GM21360 (cell line): ENCODE data around the gene DIP2C.

Experiments used
- ATAC-seq: cut with Tn5 transposase; IDR thresholded peaks from one replicate; pipeline ENCODE4 v1.9.1; 2021; ENCODE audit warnings: mild to moderate bottlenecking, moderate library complexity; ENCODE audit not compliant: unreplicated experiment

DIP2C gene, protein sequence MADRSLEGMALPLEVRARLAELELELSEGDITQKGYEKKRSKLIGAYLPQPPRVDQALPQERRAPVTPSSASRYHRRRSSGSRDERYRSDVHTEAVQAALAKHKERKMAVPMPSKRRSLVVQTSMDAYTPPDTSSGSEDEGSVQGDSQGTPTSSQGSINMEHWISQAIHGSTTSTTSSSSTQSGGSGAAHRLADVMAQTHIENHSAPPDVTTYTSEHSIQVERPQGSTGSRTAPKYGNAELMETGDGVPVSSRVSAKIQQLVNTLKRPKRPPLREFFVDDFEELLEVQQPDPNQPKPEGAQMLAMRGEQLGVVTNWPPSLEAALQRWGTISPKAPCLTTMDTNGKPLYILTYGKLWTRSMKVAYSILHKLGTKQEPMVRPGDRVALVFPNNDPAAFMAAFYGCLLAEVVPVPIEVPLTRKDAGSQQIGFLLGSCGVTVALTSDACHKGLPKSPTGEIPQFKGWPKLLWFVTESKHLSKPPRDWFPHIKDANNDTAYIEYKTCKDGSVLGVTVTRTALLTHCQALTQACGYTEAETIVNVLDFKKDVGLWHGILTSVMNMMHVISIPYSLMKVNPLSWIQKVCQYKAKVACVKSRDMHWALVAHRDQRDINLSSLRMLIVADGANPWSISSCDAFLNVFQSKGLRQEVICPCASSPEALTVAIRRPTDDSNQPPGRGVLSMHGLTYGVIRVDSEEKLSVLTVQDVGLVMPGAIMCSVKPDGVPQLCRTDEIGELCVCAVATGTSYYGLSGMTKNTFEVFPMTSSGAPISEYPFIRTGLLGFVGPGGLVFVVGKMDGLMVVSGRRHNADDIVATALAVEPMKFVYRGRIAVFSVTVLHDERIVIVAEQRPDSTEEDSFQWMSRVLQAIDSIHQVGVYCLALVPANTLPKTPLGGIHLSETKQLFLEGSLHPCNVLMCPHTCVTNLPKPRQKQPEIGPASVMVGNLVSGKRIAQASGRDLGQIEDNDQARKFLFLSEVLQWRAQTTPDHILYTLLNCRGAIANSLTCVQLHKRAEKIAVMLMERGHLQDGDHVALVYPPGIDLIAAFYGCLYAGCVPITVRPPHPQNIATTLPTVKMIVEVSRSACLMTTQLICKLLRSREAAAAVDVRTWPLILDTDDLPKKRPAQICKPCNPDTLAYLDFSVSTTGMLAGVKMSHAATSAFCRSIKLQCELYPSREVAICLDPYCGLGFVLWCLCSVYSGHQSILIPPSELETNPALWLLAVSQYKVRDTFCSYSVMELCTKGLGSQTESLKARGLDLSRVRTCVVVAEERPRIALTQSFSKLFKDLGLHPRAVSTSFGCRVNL (N-terminal part only)

DNA sequence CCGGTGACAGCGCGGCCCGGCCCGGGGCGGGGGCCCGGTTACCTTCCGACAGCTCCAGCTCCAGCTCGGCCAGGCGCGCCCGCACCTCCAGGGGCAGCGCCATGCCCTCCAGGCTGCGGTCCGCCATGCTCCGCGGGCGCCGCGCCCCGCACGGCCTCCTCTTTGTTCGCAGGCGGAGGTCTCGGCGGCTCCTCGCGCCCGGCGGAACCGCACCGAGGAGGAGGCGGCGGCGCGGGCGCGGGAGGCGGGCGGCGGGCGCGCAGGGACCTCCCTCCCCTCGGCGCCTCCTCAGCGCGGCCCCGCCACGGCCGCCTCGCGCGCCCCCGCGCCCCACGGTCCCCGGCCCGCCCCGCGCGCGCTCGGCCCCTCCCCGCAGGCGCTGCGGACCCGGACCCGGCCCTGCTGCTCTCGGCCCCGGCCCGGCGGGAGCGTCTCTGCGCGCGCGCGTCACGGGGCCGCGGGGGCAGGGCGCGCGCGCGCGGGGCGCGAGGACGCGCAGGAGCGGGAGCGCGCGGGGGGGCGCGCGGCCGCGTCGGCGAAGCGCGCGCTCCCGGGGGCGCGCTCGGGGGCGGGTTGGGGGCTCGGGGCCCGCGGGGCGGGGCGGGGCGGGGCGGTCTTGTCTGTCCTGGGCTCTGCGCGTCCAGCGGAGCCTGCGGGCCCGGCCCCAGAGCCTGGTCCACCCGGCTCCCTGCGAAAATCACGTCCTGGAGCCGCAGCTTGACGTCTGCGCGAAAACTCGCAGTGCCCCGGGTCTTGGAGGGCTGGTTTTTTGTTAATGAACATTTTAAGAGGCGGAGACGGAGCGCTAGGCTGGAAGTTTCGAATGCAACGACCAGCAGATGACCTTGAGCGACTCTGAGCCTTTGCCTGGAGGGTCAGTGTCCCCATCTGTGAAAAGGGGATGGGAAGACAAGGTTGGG is at the start of gene DIP2C:
DIP2C (minus strand) TSS at position 217 of the 920 bp plus-strand sequence; CDS start at position 127, 90 bp downstream.
- ATAC-seq: no peak

DNA sequence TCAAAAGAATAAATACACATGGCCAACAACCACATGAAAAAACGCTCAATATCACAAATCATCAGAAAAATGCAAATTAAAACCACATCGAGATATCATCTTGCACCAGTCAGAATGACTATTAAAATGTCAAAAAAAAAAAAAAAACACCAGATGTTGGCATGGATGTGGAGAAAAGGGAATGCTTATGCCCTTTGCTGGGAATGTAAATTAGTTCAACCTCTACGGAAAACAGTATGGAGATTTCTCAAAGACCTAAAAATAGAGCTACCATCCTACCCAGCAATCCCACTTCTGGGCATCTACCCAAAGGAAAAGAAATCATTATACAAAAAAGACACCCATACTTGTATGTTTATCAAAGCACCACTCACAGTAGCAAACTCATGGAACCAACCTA is 45.0 kb upstream of the DIP2C start:
- ATAC-seq: no peak

DNA sequence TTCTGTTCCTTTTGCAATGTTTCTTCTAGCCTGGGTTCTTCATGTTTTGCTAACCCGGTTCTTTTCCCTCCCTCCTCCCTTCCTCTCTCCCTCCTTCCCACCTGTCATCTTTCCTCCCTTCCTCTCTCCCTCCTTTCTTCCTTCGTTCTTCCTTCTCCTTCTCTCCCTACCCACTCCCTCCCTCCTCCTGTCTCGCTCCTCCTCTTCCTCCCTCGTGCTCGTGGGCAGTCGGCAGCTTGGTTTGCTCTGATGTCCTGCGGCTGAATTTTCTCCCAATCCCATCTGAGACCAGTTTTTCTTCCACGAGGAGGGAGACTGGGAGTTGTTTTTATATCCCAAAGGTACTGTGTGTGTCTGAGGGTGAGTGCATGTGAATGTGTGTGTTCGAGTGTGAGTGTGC is 43.6 kb upstream of the DIP2C start:
- ATAC-seq: no peak

DNA sequence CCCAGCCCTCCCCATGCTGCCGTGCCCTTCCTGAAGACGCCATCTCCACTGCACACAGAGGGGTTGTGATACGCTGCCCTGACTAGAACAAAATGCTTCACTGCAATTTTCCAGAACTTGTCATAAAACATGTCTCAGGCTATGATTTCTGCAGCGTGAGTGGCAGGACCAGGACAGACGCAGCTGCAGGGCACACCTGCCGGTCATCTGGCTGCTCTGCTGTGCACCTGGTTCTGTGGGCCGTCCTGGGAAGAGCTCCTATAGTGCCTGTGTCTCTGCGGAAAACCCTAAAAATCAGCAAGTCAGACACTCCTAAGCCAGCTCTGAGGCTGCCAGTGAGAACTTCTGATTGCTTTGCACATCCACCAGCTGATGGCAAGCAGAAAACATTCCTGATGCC is 39.7 kb upstream of the DIP2C start:
- no peak for ATAC-seq

DNA sequence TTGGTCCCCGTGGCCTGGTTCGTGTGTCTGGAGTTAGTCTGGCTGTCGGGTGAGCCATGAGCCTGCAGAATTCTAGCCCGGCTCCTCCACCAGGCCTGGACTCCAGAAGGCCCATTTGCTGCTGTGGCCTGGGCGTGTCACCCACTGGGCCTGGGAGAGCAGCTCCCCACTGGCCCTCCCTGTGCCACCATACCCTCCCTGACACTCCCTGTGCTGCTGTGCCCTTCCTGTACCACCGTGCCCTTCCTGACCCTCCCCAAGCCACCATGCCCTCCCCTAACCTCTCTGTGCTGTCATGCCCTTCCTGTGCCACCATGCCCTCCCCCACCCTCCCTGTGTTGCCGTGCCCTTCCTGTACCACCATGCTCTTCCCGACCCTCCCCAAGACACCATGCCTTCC is 39.1 kb upstream of the DIP2C start:
- ATAC-seq: no peak

DNA sequence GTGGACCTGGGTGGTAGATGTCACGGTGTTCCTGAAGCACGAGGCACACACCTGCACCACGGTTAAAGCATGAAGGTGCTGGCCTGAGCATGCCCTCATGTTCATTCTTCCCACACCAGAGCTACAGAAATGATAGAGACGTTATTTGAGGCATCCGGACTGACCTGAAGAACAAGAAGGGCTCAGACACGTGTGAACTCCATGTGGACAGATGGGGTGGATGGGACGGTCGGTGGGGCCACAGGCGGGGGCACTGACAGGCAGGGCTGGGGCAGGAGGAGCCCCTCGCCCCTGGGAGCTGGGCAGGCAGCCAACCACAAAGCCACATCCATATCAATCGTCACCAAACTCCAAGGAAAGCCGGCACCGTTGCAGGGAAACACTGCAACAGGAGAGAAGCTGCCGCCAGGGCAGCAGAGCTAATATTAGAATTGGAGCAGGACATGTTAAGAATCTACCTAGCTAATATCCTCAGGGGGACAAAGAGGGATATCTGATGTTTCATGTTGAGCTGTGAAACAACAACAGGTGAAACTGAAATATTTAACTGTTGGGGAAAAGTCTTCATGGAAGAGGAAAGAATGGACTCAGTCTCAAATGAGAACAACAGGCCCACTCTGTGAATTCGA is 37.8 kb upstream of the DIP2C start:
- no peak for ATAC-seq

DNA sequence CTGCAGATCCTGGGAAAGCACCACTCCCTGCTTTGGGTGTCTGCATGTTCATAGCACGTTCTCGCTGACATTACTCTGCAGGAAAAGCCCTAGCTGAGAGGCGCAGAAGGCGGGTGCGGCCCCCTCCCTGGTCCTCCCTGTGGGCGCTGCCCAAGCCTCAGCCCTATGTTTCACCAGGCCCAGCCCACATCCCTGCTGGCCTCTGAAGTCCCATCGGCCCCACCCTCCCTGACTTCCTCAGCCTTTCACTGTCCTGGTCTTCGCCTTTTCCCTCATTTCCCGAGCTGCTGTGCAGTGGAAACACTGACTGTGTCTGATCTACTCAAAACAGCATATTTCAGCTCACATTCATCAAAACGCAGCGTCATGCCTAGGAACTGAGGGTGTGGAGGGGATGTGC is 36.3 kb upstream of the DIP2C start:
- no peak for ATAC-seq

DNA sequence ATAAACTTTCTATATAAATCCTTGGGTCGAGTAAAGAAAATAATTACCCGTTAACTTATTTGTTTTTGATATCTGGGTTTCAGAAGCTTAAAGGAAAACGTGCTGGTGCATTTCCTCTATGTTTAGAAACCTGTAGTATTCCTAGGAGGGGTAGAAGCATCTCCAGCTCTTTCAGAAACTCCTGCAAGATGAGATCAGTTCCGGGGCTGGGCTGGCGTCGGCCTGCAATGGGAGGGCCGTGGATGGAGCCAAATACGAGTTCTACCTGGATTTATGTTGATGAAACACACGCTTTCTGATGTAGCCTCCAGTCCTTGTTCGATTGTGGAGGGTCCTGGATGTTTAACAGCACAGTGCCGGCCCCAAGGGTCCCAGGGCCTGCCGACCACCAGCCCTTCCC is 35.8 kb upstream of the DIP2C start:
- ATAC-seq: no peak

DNA sequence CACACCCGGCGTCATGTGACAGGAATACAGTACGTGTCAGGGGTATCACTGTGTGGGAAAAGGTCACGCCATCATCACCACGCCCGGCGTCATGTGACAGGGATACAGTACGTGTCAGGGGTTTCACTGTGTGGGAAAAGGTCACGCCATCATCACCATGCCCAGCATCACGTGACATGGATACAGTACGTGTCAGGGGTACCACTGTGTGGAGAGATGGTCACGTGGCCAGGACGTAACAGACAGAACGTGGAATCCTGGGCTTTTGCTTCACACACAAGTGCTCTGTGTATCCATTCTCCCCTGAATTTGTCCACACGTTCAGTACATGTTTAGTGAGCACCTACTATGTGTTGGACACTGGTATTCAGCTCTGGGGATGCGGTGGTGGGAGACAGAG is 34.5 kb upstream of the DIP2C start:
- no peak for ATAC-seq

DNA sequence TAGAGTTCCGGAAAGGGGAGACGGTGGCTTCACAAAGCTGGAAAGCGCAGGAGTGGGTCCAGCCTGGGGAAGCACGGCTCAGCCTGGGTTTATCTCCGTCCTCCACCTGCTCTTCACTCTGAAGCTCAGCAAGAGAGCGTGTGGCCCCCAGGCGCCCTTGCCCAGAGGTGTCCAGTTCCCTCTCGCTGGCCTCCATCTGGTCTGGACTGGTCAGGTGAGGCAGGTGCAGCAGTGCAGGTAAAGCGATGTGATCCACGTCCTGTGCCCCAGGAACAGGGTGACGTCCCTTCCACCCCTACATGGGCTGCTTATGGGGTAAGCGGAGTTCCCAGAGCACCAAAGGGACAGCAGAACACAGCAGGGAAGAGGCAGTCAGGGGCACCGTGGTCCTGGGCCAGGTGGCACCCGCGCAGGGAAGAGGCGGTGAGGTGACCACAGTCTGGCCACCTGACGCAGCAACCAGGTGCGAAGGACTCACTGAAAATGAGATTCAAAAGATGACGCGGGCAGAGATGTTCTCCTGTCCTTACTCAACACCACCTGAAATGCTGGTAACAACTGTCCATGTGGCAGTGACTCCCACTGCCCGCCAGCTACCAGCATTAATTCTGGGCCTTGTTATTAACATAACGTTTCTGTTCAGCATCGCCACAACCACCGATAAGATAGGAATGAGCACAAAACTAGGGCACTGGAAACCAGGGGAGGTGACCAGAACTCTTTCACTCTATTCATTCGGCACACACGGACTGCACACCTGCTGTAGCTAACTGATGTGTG is 33.0 kb upstream of the DIP2C start:
- ATAC-seq: no peak

DNA sequence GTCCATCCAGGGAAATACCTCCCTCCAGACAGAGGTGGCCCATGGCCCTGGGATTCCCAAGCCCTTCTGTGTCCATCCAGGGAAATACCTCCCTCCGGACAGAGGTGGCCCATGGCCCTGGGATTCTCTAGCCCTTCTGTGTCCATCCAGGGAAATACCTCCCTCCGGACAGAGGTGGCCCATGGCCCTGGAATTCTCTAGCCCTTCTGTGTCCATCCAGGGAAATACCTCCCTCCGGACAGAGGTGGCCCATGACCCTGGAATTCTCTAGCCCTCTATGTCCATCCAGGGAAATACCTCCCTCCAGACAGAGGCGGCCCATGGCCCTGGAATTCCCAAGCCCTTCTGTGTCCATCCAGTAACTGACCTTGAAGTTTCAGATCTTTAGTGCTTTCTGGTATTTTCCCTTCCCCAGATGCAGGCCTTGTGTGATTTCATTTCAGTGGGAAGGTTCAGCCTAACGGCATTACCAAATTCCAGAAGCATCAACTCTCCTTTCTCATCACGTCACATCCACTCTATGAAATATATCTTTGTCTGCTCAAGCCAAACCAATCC is 28.8 kb upstream of the DIP2C start:
- ATAC-seq: no peak

DNA sequence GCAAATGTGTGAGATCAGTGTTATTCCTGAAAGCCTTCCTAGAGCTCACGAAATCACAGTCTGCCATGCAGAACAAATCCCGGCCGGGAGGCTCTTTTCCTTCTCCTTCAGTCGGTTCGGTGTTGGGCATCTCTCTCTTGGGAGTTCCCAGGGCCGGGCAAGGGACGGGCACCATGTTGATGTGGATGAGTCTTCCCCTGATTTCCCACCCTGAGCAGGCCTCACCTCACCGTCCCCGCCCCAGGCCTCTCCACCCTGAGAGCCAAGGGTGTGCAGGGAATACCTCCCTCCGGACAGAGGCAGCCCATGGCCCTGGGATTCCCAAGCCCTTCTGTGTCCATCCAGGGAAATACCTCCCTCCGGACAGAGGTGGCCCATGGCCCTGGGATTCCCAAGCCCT is 28.0 kb upstream of the DIP2C start:
- no peak for ATAC-seq

DNA sequence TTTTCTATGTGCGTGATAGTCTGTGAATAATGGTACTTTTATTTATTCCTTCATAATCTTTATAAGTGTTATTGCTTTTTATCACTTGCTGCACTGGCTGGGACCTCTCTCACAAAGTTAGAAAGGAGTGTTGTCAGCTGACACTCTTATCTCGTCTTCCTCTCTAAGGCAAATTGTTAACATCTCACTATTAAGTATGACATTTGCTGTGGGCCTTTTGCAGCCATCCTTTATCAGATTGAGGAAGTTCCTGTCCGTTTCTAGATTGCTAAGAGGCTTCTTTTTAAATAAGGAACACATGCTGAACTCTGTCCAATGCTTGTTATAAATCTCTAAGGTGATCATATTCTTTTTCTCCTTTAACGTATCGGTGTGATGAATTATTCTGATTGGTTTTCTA is 27.4 kb upstream of the DIP2C start:
- ATAC-seq: no peak

DNA sequence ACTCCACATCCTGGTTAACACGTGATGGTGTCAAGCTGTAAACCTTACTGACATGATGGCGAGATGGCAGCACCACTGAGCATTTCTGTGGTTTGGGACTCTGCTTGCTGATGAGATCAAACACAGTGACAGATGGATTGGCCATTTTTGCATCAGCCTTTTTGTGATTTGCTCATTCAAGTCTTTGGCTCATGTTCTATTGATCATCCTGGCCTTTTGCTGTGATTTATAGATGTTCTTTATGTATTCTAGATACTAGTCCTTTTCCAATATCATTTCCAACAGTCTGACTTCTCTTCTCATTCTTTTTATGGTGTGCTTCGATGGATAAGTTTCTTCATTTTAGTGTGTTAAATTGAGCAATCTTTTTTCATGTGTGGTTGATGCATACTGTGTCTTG is 24.7 kb upstream of the DIP2C start:
- no peak for ATAC-seq

DNA sequence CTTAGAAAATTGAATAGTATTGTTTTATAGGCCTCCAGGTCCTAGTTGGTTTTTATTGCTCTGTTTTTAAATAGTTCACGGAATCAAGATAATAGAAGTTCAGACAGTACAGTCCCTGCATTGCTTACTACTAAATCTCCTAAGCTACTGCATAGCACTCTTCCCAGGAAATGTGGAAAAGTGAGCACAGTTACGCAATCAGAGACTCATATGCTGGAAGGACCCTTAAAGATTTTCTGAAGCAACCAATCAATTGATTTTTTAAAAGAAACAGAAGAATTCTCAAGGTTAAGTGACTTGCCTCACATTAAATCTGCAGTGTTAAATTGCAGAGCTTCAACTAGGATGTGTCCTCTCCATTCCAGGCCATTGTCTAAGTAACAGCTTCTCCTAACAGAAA is 23.1 kb upstream of the DIP2C start:
- ATAC-seq: no peak

DNA sequence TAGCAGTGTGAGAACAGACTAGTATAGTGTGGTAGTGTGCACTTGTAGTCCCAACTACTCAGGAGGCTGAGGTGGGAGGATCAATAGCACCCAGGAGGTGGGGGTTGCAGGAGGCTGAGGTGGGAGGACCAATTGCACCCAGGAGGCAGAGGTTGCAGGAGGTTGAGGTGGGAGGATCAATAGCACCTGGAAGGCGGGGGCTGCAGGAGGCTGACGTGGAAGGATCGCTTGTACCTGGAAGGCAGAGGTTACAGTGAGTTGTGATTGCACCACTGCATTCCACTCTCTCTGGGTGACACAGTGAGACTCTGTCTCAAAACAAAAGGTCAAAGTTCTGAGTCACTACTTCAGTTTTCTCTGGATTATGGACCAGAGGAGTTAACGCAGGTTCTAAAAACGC is 22.6 kb upstream of the DIP2C start:
- no peak for ATAC-seq

DNA sequence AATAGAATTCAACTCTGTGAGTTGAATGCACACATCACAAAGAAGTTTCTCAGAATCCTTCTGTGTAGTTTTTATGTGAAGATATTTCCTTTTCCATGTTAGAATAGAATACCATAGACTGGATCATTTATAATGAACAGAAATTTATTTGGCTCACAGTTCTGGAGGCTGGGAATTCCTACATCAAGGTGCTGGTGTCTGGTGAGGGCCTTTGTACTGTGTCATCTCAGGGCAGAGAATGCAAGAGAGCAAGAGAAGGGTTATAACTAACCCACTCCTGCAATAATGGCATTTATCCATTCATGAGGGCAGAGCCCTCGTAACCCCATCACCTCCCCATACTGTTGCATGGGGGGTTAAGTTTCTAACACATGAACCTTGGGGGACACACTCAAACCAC is 18.4 kb upstream of the DIP2C start:
- ATAC-seq: no peak

DNA sequence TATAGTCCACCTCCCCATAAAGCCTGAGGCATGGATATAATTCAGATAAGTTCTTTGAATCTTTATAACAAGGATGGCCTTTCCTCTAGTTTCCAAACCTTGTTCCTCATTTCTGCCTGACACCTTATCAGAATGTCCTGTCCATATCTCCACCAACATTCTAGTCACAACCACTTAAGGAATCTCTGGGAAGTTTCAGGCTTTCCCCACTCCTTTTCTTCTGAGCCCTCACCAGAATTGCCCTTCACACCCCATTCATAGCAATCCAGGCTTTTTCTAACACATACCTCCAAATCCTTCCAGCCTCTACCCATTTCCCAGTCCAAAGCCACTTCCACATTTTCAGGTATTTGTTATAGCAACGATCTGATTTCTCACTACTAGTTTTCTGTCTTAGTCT is 18.0 kb upstream of the DIP2C start:
- ATAC-seq: no peak

DNA sequence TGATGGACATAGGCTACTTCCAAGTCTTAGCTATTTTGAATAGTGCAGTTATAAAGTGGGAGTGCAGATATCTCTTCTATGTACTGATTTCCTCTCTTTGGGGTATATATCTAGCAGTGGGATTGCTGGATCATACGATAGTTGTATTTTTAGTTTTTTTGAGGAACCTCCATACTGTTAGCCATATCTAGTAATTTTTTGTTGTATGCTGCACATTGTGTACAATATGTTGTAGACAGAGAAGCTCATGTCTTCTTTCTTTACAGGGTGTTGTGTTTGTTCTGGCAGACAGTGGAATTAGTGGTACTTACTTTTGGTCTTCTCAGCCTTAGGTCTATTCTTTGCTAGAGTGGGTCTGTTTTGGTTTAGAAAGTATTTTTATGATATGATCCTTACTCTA is 13.7 kb upstream of the DIP2C start:
- ATAC-seq: no peak
